Suprapubic skin (tissue), 4 donors: ENCODE data around the gene PARVB. TPM values are rescaled to one million over a fixed set of nuclear protein-coding genes. Genes with fewer than 3 reads are reported as not detected.

Experiments
- DNase-seq, 2 donors: peaks; one replicate each; pipeline ENCODE4 v3.0.0-alpha.2; 2019; ENCODE audit warnings: low spot score in 2 of 2
- H3K27ac ChIP-seq: fragments of 200-600 bp; sonication (generic); one replicate; pipeline ENCODE4 v1.5.1; 2019
- H3K27me3 ChIP-seq: fragments of 200-600 bp; sonication (generic); one replicate; pipeline ENCODE4 v1.5.1; 2019
- H3K36me3 ChIP-seq: fragments of 200-600 bp; sonication (generic); one replicate; pipeline ENCODE4 v1.5.1; 2019
- H3K4me1 ChIP-seq: fragments of 200-600 bp; sonication (generic); one replicate; pipeline ENCODE4 v1.5.1; 2019
- H3K4me3 ChIP-seq: fragments of 200-600 bp; sonication (generic); one replicate; pipeline ENCODE4 v1.5.1; 2019; ENCODE audit warnings: mild to moderate bottlenecking
- H3K9me3 ChIP-seq: fragments of 200-600 bp; sonication (generic); one replicate; pipeline ENCODE4 v1.5.1; 2019
- EP300 ChIP-seq: sonication (generic); formaldehyde crosslinking; IDR thresholded peaks from one replicate; pipeline ENCODE4 v1.6.1; 2017; ENCODE audit warnings: antibody characterized with exemption
- POLR2A ChIP-seq, 2 donors: fragments of 450-650 bp; IDR thresholded peaks; one replicate each; pipeline ENCODE4 v1.6.1; 2017; ENCODE audit warnings: antibody characterized with exemption in 2 of 2, mild to moderate bottlenecking in 2 of 2, moderate library complexity in 2 of 2
- POLR2AphosphoS5 ChIP-seq, 3 donors: sonication (generic); formaldehyde crosslinking; IDR thresholded peaks; one replicate each; pipeline ENCODE4 v1.6.1; 2017; ENCODE audit warnings: antibody characterized with exemption in 3 of 3
- WGBS: methylation state at CpG from one replicate; pipeline ENCODE4 v1.1.5; 2018; 5-methylcytosine and 5-hydroxymethylcytosine counted together
- total RNA-seq, 4 donors: library from RNA; depleted of rRNA; stranded (reverse); fragments of >200 nt; gene quantifications; one replicate each; pipeline ENCODE4 v1.1.0, GENCODE V29; 2016
- TF ChIP-seq, protein P1 (sequence below), 2 donors: fragments of 200-600 bp in 1 of 2; fragments of 450-650 bp in 1 of 2; sonication (generic) in 1 of 2; IDR thresholded peaks; one replicate each; pipeline ENCODE4 v1.5.1; 2016 to 2019; ENCODE audit warnings: antibody characterized with exemption in 2 of 2, mild to moderate bottlenecking in 1 of 2, moderate library complexity in 1 of 2

Gene PARVB
- total RNA-seq, 4 donors from 2014 or later: 9.7 to 17.8 (median 13.3) TPM

GRCh38 chr22:44093791-44094190 is 69.7 kb downstream of the PARVB start:
- peaks cover 21% of the 10 kb centered on the region for H3K4me1 ChIP-seq
- DNase-seq: no peak
- H3K4me3 ChIP-seq: no peak overlapping the region
- no peak for TF ChIP-seq EP300
- no peak for TF ChIP-seq POLR2AphosphoS5 (IDR thresholded peaks at IDR 0.05)
- TF ChIP-seq, protein P1, sequence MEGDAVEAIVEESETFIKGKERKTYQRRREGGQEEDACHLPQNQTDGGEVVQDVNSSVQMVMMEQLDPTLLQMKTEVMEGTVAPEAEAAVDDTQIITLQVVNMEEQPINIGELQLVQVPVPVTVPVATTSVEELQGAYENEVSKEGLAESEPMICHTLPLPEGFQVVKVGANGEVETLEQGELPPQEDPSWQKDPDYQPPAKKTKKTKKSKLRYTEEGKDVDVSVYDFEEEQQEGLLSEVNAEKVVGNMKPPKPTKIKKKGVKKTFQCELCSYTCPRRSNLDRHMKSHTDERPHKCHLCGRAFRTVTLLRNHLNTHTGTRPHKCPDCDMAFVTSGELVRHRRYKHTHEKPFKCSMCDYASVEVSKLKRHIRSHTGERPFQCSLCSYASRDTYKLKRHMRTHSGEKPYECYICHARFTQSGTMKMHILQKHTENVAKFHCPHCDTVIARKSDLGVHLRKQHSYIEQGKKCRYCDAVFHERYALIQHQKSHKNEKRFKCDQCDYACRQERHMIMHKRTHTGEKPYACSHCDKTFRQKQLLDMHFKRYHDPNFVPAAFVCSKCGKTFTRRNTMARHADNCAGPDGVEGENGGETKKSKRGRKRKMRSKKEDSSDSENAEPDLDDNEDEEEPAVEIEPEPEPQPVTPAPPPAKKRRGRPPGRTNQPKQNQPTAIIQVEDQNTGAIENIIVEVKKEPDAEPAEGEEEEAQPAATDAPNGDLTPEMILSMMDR (IDR thresholded peaks at IDR 0.05): no peak
- TF ChIP-seq POLR2A (IDR thresholded peaks at IDR 0.05): no peak
- WGBS: 92% methylated on average over 9 of the region's 9 CpGs
- no peaks in the 10 kb centered on the region for H3K9me3 ChIP-seq
- no peak overlapping the region for H3K27ac ChIP-seq
- H3K36me3 ChIP-seq: peaks cover 17% of the 10 kb centered on the region
- H3K27me3 ChIP-seq: no peaks in the 10 kb centered on the region

DNA sequence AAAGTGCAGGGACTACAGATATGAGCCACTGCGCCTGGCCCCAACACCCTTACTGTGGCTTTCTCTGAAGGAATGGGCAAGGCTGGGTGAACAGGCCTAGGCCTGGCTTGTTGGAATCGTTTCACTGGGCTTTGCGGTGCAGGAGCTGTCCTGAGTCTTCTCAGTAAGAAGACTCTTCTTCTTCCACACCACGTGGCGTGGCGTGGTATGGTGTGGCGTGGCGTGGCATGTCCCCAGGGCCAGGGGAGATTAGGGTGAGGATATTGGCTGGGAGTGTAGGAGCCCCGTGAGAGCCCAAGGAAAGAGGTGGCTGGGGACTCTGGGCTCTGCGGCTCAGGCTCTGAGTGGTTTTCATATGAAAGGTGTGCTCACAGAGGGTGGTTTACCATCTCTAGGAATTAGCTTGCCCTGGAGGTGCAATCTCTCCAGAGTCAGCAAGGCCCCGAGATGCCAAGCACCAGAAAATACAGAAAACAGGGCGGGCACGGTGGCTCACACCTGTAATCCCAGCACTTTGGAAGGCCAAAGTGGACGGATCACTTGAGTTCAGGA is 70.7 kb downstream of the PARVB start:
- Histone ChIP-seq H3K9me3 (no peaks in the 10 kb centered on the region), H3K27me3 (no peaks in the 10 kb centered on the region), H3K4me3 (no peak overlapping the region), H3K4me1 (peaks cover 11% of the 10 kb centered on the region), H3K36me3 (peaks cover 17% of the 10 kb centered on the region), H3K27ac (no peak overlapping the region)
- no peak for TF ChIP-seq POLR2AphosphoS5 (IDR thresholded peaks at IDR 0.05)
- TF ChIP-seq, protein P1 (IDR thresholded peaks at IDR 0.05): no peak
- no peak for TF ChIP-seq EP300
- no peak for TF ChIP-seq POLR2A (IDR thresholded peaks at IDR 0.05)
- no peak for DNase-seq
- 90% methylated on average over 13 of the region's 14 CpGs for WGBS

- DNase-seq: no peak
- TF ChIP-seq EP300: no peak
- no peak for TF ChIP-seq POLR2A (IDR thresholded peaks at IDR 0.05)
- TF ChIP-seq POLR2AphosphoS5 (IDR thresholded peaks at IDR 0.05): no peak
- TF ChIP-seq, protein P1 (IDR thresholded peaks at IDR 0.05): no peak
- Histone ChIP-seq H3K27ac (no peak overlapping the region), H3K4me1 (no peaks in the 10 kb centered on the region), H3K4me3 (no peak overlapping the region), H3K36me3 (peaks cover 17% of the 10 kb centered on the region), H3K27me3 (no peaks in the 10 kb centered on the region), H3K9me3 (no peaks in the 10 kb centered on the region)
- 83% methylated on average over 5 of the region's 11 CpGs for WGBS
Observed at GRCh38 chr22:44096736-44097135, 72.6 kb downstream of the PARVB start.

- no peak overlapping the region for H3K4me3 ChIP-seq
- no peaks in the 10 kb centered on the region for H3K9me3 ChIP-seq
- TF ChIP-seq EP300 (no peak), POLR2A (IDR thresholded peaks at IDR 0.05) (no peak), POLR2AphosphoS5 (IDR thresholded peaks at IDR 0.05) (no peak)
- TF ChIP-seq, protein P1 (IDR thresholded peaks at IDR 0.05): no peak
- no peak overlapping the region for H3K27ac ChIP-seq
- H3K4me1 ChIP-seq: no peaks in the 10 kb centered on the region
- no peak for DNase-seq
- 86% methylated on average over 10 of the region's 23 CpGs for WGBS
- peaks cover 17% of the 10 kb centered on the region for H3K36me3 ChIP-seq
- no peaks in the 10 kb centered on the region for H3K27me3 ChIP-seq
Observed at GRCh38 chr22:44097263-44098020, 73.3 kb downstream of the PARVB start.

DNA sequence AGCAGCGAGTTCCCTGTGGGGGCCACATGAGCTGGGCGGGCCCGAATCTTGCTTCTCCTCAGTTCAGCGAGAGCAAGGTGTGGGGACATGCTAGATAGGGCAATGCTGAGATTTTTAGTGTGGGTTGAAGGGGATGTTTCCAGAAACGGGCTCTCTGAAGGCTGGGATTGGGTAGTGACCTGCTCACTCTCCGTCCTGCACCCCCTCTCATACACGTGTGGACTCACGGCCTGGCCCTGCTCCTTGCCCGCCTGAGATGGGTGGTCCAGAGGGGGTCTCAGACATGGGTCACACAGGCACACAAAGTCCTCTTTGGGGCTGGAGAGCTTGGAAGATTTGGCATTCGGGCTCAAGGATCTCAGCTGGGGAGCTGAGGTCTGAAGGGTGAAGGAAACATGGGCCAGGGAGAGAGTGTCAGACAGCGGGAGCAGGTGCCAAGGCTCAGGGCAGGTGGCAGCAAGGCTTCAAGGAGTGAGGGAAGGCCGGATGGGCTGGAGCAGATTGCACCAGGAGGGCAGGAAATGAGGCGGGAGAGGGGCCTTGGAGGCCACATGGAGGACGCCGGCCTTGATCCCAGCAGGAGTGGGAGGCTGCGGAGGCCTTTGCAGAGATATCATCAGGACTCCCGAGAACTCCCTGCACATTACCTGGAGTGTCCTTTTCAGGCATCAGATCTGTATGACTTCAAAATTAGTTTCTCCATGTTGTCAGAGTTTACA is 74.1 kb downstream of the PARVB start:
- TF ChIP-seq EP300 (no peak), POLR2AphosphoS5 (IDR thresholded peaks at IDR 0.05) (no peak), POLR2A (IDR thresholded peaks at IDR 0.05) (no peak)
- TF ChIP-seq, protein P1 (IDR thresholded peaks at IDR 0.05): no peak
- no peaks in the 10 kb centered on the region for H3K9me3 ChIP-seq
- H3K4me3 ChIP-seq: no peak overlapping the region
- WGBS: 80% methylated on average over 17 of the region's 17 CpGs
- H3K36me3 ChIP-seq: peaks cover 17% of the 10 kb centered on the region
- no peaks in the 10 kb centered on the region for H3K27me3 ChIP-seq
- DNase-seq: no peak
- H3K27ac ChIP-seq: no peak overlapping the region
- no peaks in the 10 kb centered on the region for H3K4me1 ChIP-seq
